Right lobe of liver (tissue), 4 donors: ENCODE data around the gene MRAP2.

ENCODE experiments used
- CTCF ChIP-seq, 4 donors: fragments of 200-600 bp in 3 of 4; fragments of 450-650 bp in 1 of 4; IDR thresholded peaks; one replicate each; pipeline versions ENCODE4 v1.5.1 to v1.8.0; 2016 to 2022; ENCODE audit warnings: antibody characterized with exemption in 4 of 4, mild to moderate bottlenecking in 2 of 4
- POLR2A ChIP-seq: fragments of 450-650 bp; IDR thresholded peaks from one replicate; pipeline ENCODE4 v1.6.1; 2017; ENCODE audit warnings: antibody characterized with exemption, mild to moderate bottlenecking
- donor health status: DM: no; HTN: no; CAD: no.
- donor health status: DM: no; HTN: no; CAD: no.
- donor health status: DM: no; HTN: yes; CAD: no.

- TF ChIP-seq CTCF (IDR thresholded peaks at IDR 0.05) (no peak), POLR2A (no peak)
Measured at GRCh38 chr6:84061174-84061573, 27.6 kb downstream of the MRAP2 start.
